Stimulated activated CD4-positive, alpha-beta T cell treated with anti-CD3 and anti-CD28 coated beads, Interleukin-15, amount 100 ng/mL, for 48 hours (primary cell): ENCODE results near the gene ALAD.
"Not testable (repeated sequence)": the region's sequence is repeated elsewhere in the genome, so short reads cannot be mapped to it uniquely, and the experiment has no call there.

Experiments
- DNase-seq, 2 donors: peaks; one replicate each; pipeline ENCODE4 v3.0.0-alpha.2; 2020; ENCODE audit warnings: low read depth in 2 of 2

Gene ALAD

DNA sequence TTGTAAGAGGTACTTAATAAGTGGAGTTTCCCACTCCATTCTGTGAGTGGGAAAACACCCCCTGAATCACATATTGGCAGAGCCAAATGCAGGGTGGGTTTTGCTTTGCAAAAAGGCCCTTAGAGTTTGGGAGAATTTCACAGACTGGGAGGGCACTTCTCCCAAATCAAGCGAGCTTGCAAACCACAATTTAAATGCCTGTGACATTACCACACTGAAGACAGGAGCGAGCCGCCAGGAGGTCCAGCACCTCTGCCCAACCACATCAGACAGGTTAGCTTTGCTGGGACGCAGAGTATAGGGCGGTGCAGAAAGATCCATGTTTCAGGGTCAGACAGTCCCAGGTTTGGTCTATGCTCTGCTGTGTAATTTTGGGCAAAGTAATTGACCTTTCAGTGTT is 2.3 kb downstream of the ALAD start:
- no peak for DNase-seq

DNA sequence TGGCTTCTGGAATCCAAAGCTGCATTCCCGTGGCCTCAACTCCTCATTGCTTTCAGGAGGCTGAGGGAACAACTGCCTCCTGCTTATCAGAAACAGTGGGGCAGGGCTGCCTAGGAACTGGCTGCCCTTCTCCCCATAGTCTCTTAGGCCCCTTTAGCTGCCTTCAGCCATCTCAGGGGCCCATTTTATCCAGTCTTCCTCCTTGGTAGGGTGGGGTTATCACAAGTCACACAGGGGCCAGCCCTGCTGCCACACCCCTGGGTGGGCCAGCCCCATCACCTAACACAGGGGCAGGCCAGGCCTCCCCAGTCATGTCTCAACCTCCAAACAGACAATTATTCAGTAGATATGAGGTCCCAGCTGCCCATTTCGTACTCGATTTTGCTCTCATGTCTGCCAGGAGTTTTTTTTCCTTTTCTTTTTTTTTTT is 3.9 kb downstream of the ALAD start:
- no peak for DNase-seq

DNA sequence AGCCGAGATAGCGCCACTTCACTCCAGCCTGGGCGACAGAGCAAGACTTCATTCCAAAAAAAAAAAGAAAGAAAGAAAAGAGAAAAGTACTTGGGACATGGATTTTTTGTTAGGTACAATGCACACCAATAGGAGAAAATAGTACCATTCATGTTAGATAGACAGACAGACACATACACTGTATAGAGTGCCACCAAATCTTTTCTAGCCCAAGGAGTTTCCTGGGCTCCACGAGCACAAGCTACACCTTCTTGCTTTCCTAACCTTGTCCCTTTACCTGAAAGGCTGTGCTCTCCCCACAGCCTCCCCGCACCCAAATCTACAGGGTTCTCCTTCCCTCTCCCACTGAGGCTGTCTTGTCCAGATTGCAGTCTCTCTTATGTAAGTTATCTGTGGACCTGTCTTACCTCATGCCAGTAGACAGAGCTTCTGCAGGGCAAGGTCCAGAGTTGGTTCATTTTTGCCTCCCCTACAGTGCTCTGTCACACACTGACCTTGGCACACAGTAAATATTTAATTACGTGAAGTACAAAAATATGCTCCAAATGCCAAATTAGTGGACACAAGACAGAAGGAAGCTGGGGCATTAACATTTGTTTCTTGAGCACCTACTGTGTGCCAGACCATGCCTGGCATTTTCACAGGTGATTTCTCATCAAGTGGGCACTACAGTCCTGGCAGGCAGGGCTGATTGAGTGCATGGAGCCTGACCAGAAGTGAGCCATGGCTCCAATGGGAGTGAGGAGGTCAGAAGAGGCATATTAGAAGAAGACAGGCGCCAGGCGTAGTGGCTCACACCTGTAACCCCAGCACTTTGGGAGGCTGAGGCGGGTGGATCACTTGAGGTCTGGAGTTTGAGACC is 5.9 kb downstream of the ALAD start:
- no peak for DNase-seq

DNA sequence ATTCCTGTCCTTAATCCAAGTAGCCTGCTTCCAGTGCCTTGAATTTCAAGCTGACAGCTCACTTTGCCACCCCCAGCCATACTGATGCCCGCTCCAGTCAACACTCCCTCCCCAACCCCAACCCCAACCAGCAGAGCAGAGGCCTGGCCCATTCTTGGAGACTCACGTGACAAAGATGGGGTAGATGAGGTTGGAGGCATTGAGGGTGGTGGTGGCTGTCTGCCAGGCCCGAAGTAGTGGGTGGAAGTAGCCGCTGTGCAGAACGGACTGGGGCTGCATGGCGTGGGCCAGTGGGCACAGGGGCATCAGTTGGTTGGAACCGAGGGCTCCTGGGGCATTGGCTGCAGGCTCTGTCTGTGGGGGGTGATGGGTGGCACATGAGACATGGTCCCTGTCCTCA is 7.8 kb downstream of the ALAD start:
- no peak for DNase-seq

DNA sequence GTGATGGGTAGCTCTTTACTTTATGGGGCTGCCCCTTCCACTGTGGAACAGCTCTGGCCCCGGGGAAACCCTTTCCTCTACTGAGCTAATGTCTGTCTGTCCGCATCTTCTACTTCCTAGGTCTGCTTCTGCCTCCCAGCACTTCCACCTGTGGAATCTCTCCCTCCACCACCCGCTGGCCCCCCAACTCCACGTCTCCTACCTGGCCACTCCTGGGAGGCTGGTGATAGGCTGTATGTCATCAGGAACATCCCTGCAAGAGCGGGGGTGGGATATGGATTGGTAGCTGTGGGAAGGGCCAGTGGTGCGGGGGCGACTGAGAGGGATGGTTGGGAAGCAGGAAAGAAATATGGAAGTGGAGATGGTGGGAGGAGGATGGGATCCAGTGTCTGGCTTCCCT is 9.2 kb downstream of the ALAD start:
- no peak for DNase-seq

DNA sequence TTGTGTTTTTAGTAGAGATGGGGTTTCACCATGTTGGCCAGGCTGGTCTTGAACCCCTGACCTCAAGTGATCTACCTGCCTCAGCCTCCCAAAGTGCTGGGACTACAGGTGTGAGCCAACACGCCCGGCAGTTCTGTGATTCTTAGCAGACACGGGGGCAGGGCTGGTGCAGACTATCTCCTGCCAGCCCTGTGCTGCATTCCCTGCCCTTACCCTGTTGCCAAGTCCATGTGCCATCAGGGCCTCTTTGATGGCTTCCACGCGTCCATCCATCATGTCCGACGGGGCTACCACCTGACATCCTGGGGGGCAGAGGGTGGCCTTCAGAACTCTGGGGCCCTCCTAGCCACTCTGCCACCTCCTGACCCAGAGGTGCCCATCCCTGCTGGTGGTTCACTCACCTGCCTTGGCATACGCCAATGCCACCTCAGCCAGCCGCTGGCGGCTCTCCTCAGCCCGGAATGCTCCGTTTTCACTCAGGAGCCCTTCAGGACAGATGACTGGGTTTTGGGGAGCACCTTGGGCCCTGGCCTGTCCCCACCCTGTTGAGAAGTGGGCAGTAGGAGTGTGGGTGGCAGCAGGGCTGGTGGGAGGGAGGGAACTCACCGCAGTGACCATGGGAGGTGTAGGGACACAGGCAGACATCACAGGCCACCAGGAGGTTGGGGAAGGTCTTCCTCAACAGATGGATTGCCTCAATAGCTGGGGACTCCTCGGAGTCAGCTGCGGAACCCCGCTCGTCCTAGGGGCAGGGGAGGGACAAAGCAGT is 10.7 kb downstream of the ALAD start:
- no peak for DNase-seq

DNA sequence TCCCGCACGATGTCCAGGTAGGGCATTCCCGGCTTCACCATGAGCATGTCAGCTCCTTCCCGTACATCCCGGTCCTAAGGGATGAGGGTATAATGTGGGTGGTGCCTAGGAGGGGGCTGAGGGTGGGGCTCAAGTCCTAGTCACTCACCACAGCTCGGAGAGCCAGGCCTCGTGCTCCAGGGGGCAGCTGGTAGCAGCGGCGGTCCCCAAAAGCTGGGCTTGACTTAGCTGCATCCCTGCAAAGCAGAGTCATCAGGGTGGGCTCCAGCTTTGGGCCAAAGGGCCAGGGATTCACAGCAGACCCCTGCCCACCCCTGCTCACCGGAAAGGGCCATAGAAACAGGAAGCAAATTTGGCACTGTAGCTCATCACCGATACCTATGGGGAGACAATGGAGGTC is 11.6 kb downstream of the ALAD start:
- DNase-seq, result no peak

DNA sequence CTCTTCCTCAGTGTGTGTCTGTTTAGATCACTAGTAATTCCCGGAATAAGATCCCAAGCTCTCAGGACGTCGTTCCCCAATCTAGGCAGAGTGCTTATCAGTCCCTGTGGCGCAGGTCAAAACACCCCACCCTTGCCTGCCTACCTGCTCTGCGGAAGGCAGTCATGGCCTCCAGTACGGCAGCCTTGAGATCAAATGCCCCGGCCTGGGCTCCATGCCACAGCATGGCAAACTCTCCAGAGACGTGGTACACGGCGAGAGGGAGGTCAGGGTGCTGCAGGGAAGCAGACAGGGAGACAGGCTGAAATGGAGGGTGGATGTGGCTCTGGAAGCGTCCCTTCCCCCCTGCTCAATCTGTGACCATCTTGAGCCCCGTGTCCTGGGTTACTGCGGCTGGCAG is 12.3 kb downstream of the ALAD start:
- no peak for DNase-seq

DNA sequence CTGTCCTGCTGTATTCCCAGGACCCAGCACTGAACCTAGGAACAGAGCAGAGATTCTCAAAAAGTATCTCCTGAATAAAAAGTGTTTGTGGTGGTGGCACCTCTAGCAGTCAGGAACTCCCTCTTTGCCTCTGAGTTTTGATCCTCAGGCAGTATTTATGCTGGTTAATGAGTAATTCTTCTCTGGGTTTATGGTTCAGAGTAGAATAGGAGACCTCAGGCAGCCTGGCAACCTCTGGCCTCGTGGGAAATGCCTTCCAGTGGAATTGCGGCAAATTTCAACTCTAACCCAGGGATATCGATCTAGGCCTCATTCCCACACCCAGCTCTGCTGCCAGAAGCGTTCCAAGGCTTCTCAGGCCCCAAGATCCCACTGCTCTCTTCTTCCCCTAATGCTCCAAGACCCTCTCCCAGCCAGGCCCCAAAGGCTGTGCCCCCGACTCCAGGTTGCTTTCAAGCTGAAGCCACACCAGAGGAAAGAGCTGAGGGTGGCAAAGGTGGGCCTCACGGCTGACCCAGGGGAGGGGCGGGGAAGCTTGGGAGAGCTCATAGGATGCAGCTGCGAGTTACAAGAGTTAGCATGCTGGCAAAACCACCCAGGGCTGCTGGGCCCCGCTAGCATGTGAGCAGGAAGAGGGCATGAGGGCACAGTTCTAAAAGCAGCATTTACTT is 13.4 kb downstream of the ALAD start:
- no peak for DNase-seq

DNA sequence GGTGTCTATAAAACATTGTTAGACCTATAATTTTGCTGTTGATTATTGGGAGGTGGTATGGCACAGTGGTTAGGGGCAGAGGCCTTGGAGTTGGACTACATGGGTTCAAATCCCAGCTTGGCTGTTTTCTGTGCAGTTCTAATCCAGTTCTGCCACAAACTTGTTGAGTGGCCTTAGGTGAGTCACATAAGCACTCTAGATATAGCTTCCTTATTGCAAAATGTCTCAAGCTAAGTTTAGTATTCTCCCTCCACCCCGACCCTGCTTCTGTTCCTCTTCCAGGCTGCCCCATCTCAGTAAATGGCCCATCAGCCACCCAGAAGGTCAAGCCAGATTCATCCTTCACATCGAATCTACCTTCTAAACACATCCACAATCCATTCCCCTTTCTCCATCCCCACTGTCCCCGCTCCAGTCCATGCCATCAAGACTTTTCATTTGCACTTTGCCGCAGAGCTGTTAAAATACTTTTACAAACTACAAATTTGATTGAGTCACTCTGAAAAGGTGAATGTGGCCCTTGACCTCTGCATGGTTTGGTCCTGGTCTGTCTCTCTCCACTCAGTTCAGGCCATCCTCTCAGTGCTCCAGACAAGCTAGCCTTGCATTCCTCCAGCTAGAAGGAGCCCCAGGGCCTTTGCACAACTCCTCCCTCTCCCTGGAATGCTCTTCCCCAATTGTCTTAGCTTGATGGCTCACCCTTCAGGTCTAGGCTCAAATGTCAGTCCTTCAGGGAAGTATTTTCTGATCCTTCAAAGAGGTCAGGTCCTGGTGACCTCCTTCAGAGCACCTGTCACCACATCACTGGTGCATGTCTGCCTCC is 14.3 kb downstream of the ALAD start:
- DNase-seq, result no peak

DNA sequence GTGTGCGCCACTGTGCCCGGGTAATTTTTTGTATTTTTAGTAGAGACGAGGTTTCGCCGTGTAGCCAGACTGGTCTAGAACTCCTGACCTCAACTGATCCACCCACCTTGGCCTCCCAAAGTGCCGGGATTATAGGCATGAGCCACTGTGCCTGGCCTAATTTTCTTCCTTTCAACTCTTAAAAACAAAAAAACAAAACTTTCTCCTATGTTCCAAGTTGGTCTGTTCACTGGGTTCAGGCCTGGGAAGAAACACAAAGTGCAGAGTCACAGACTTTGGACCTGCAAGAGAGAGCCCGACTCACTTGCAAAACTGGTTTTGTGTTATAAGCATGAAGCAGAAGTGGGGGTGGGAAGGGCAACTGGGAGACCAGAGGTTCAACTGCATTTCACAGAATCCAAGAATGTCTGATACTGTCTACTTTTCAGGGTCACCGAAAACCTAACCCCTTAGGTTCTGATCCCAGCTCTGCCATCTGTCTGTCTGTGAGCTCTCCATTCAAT is 19.1 kb downstream of the ALAD start:
- DNase-seq, result no peak

DNA sequence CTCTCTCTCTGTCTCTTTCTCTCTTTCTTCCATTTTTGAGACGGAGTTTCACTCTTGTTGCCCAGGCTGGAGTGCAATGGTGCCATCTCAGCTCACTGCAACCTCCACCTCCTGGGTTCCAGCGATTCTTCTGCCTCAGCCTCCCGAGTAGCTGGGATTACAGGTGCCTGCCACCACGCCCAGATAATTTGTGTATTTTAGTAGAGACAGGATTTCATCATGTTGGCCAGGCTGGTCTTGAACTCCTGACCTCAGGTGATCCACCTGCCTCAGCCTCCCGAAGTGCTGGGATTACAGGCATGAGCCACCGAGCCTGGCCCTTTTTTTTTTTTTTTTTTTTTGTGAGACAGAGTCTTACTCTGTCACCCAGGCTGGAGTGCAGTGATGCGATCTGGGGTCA is 19.6 kb downstream of the ALAD start:
- DNase-seq, result not testable (repeated sequence)

DNA sequence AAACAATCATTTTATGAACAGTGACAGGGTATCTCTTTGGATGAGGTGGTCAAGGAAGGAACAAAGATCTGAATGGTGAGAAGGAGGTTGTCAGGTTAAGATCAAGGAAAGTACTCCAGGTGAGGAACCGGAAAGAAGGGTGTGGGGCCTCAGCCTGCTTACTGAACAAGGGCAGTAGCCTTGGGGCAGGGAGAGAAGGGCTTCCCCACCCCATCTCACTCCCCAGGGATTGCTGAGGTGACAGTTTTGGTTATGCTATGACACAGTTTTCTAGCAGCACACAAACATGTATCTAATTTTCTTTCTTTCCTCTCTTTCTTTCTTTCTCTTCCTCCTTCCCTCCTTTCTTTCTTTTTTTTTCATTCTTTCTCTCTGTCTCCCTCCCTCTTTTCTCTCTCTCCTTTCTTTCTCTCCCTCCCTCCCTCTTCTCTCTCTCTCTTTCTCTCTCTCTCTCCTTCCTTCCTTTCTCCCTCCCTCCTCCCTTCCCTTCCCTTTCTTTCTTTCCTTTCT is 20.2 kb downstream of the ALAD start:
- no peak for DNase-seq

DNA sequence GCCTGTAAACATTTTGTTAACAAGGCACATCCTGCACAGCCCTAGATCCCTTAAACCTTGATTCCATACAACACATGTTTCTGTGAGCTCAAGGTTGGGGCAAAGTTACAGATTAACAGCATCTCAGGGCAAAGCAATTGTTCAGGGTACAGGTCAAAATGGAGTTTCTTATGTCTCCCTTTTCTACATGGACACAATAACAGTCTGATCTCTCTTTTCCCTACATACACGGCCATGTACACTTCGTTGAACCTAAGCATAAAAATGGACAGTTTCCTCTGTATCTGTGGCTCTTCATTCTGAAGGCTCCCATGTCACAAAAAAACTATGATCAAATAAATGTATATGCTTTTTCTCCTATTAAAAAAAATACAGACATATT is 21.3 kb downstream of the ALAD start:
- not testable (repeated sequence) for DNase-seq

DNA sequence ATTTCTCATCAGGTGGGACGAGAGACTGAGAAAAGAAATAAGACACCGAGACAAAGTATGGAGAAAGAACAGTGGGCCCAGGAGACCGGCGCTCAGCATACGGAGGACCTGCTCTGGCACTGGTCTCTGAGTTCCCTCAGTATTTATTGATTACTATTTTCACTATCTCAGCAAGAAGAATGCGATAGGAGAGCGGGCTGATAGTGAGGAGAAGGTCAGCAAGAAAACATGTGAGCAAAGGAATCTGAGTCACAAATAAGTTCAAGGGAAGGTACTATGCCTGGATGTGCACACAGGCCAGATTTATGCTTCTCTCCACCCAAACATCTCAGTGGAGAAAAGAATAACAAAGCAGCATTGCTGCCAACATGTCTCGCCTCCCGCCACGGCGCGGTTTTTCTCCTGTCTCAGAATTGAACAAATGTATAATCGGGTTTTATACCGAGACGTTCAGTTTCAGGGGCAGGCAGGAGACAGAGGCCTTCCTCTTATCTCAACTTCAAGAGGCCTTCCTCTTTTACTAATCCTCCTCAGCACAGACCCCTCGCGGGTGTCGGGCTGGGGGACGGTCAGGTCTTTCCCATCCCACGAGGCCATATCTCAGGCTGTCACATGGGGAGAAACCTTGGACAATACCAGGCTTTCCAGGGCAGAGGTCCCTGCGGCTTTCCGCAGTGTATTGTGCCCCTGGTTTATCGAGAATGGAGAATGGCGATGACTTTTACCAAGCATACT is 21.8 kb downstream of the ALAD start:
- DNase-seq, result not testable (repeated sequence)

DNA sequence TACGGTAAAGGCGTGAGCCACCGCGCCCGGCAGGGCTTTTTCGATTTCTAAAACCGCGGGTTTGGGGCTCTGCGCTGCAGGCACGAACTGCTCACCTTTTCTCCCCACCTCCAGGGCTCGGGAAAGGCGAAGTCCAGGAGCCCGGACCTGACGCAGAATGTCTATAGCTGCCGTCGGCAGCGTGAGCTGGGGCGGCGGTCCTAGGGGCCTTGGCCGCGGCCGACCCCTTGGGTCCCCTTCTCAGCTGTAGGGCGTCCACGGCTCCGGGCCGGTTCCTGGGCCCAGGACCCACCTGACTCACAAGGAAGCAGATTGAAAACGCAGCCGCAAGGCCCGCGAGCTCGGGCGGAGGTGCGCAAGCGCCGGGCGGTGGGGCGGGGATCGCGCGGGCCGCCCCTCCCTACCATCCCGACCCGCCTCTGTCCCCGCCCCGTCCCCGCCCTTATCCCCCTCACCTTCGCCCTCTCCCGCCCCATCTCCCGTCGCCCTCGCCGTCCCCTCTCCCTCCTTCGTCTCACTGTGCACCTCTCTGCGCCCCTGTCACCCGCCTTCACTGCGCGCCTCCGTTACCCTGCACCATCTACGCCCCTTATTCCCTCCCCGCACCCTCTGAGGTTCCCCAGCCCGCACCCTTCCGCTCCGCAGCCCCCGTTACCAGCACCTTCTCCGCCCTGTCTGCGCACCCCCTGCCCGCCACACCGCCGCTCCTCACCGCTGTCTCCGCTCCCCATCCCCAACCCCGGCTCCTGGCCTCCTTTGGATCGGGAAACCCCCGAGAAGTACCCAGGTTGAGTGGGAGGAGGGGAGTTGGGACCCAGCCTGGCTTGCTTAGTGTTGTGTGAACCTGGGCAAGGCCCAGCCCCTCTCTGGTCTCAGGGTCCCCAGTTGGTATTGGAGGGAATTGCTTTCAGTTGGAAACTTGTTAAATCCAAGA is 24.2 kb downstream of the ALAD start, which contains the start of gene HDHD3:
HDHD3 (minus strand) TSS at position 353 of the 934 bp plus-strand sequence. CDS start 2,632 bp downstream, outside the sequence.
- peak; percentile 65 to 77 for DNase-seq

DNA sequence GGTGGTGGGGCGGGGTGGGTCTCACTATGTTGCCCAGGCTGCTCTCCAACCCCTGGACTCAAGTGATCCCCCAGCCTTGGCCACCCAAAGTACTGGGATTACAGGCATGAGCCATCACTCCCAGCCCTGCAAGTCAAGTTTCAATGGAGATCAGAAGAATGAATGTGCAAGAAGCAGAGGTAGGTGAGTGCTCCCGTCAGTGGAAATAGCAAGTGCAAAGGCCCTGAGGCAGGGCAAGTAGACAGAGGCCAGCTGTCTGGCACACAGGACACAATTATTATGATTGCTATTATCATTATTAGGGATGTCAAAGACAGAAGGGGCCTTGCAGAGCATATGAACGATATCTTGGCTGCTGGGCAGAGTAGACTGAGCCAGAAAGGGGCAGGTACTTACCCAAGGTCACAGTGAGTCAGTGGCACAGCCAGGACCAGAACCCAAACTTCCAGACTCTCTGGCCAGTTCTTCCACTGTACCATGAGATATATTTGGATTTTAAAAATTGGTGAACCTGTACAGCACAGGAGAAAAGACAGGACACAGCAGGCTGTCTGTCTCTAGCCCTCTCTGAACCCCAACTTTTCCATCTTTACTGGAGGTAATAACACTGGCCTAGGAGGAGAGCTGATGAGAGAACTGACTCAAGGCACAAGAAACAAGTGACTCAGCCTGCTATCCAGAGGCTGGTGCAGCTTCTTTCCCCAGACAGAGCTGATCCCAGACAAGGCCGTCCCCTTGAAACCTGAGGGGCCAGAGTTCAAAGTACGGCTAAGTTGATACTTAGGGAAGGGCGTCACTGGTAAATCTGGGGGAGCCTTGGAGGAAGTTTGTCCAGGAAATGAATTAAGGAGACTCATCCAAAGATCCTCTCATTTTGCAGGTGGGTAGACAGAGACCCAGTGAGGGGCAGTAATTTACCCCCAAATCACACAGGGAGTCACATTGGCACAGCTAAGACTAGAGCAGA is 25.7 kb downstream of the ALAD start:
- DNase-seq, result no peak
